Keratinocyte (primary cell): Measurements from ENCODE around the gene FLNB. TPM values are rescaled to one million over a fixed set of nuclear protein-coding genes. Genes with fewer than 3 reads are reported as not detected.

Source experiments
- DNase-seq: peaks from one replicate; pipeline ENCODE4 v3.0.0-alpha.2; 2011; ENCODE audit warnings: low read depth, missing footprints, low spot score
- FAIRE-seq: peaks from 2 replicates; lab custom pipeline; 2011; peaks lifted over from hg19 to GRCh38; lab: Jason Lieb, UNC
- H2AFZ ChIP-seq: 2 replicates; pipeline ENCODE4 v1.6.0; 2012; ENCODE audit warnings: low read length, control low read depth, inconsistent platforms; ENCODE audit not compliant: control insufficient read depth
- H3K27ac ChIP-seq: 2 replicates; pipeline ENCODE4 v1.5.1; 2011; ENCODE audit warnings: low read length; ENCODE audit not compliant: control insufficient read depth, insufficient read depth
- H3K27me3 ChIP-seq: 3 replicates; pipeline ENCODE4 v1.6.0; 2011; ENCODE audit warnings: low read length; ENCODE audit not compliant: control insufficient read depth, insufficient read depth; ENCODE audit errors: extremely low read depth
- H3K36me3 ChIP-seq, 2 experiments: 2 replicates in 1 of 2; 3 replicates in 1 of 2; pipeline ENCODE4 v1.5.1; 2011; ENCODE audit warnings: low read length in 2 of 2, mild to moderate bottlenecking in 1 of 2; ENCODE audit not compliant: control insufficient read depth in 2 of 2, insufficient read depth in 2 of 2; ENCODE audit errors: extremely low read depth in 1 of 2
- H3K4me1 ChIP-seq: 3 replicates; pipeline ENCODE4 v1.5.1; 2011; ENCODE audit warnings: low read length; ENCODE audit not compliant: control insufficient read depth, insufficient read depth; ENCODE audit errors: extremely low read depth
- H3K4me2 ChIP-seq: 3 replicates; pipeline ENCODE4 v1.6.0; 2011; ENCODE audit warnings: low read depth, low read length; ENCODE audit not compliant: control insufficient read depth, insufficient read depth; ENCODE audit errors: extremely low read depth
- H3K4me3 ChIP-seq, 3 experiments: fragments of 200-600 bp in 1 of 3; sonication (generic) in 1 of 3; 2 replicates in 2 of 3; 3 replicates in 1 of 3; pipeline ENCODE4 v1.5.1; 2011 to 2016; ENCODE audit warnings: low read length in 3 of 3, mild to moderate bottlenecking in 3 of 3, control low read depth in 2 of 3, inconsistent platforms in 1 of 3, low read depth in 1 of 3, mixed read lengths in 1 of 3, mixed run types in 1 of 3, moderate library complexity in 1 of 3; ENCODE audit not compliant: control insufficient read depth in 2 of 3, insufficient read depth in 2 of 3; ENCODE audit errors: extremely low read depth in 1 of 3
- H3K79me2 ChIP-seq: 2 replicates; pipeline ENCODE4 v1.6.0; 2012; ENCODE audit warnings: low read length; ENCODE audit not compliant: control insufficient read depth, insufficient read depth
- H3K9ac ChIP-seq: 3 replicates; pipeline ENCODE4 v1.6.0; 2011; ENCODE audit warnings: low read length; ENCODE audit not compliant: control insufficient read depth, insufficient read depth; ENCODE audit errors: extremely low read depth
- H3K9me1 ChIP-seq: 3 replicates; pipeline ENCODE4 v1.6.0; 2011; ENCODE audit warnings: low read length; ENCODE audit not compliant: control insufficient read depth, insufficient read depth; ENCODE audit errors: extremely low read depth
- H3K9me3 ChIP-seq: 2 replicates; pipeline ENCODE4 v1.5.1; 2012; ENCODE audit warnings: low read depth, low read length; ENCODE audit not compliant: control insufficient read depth
- H4K20me1 ChIP-seq: 3 replicates; pipeline ENCODE4 v1.6.0; 2011; ENCODE audit warnings: low read length; ENCODE audit not compliant: control insufficient read depth, insufficient read depth; ENCODE audit errors: extremely low read depth
- EZH2 ChIP-seq: IDR thresholded peaks from one replicate; pipeline ENCODE4 v1.6.1; 2012; ENCODE audit warnings: inconsistent platforms, mild to moderate bottlenecking, low read length, moderate library complexity
- dilution Hi-C: fragments of 300-500 bp; cut with MboI; formaldehyde crosslinking; loops from one replicate; pipeline ENCODE4 v1.7.0; 2020; ENCODE audit warnings: low sequenced_read_pairs; ENCODE audit not compliant: extremely low pct_ligation_motif_present
- polyA plus RNA-seq, 5 experiments: library from polyadenylated mRNA; depleted of rRNA in 3 of 5; stranded (reverse) in 3 of 5; stranded (forward) in 1 of 5; unstranded in 1 of 5; fragments of >200 nt; gene quantifications; 1 replicate in 1 of 5; 2 replicates in 3 of 5; 3 replicates in 1 of 5; pipeline versions ENCODE4 v1.2.1 to v1.2.3, GENCODE V29; 2011 to 2012; ENCODE audit warnings: missing spikeins in 2 of 5, low read depth in 1 of 5, low replicate concordance in 1 of 5
- TF ChIP-seq, protein P1 (sequence below), 3 experiments: IDR thresholded peaks in 1 of 3; conservative IDR thresholded peaks in 1 of 3; optimal IDR thresholded peaks in 1 of 3; 2 replicates in 2 of 3; 3 replicates in 1 of 3; pipeline versions ENCODE3 to v1.5.1; 2011; ENCODE audit warnings: low read length in 3 of 3, mild to moderate bottlenecking in 3 of 3, moderate library complexity in 2 of 3, control low read depth in 1 of 3, inconsistent platforms in 1 of 3; ENCODE audit not compliant: insufficient read depth in 2 of 3; ENCODE audit errors: extremely low read depth in 1 of 3

FLNB gene
- polyA plus RNA-seq, 1 donor (not counting 4 experiments of a cell fraction or from before 2014, with no cell fraction given): 289 TPM

GRCh38 chr3:58039601-58040000 is 31.4 kb downstream of the FLNB start:
- no peak overlapping the region for H2AFZ ChIP-seq
- H3K79me2 ChIP-seq: peaks cover 100% of the 10 kb centered on the region
- peaks cover 50% of the 10 kb centered on the region for H3K4me1 ChIP-seq
- dilution Hi-C loops: no loop called here
- no peaks in the 10 kb centered on the region for H3K27me3 ChIP-seq
- no peak overlapping the region for H3K9ac ChIP-seq
- peaks cover 92% of the 10 kb centered on the region for H4K20me1 ChIP-seq
- DNase-seq (no peak), FAIRE-seq (no peak)
- no peak overlapping the region for H3K4me3 ChIP-seq
- TF ChIP-seq, protein P1, sequence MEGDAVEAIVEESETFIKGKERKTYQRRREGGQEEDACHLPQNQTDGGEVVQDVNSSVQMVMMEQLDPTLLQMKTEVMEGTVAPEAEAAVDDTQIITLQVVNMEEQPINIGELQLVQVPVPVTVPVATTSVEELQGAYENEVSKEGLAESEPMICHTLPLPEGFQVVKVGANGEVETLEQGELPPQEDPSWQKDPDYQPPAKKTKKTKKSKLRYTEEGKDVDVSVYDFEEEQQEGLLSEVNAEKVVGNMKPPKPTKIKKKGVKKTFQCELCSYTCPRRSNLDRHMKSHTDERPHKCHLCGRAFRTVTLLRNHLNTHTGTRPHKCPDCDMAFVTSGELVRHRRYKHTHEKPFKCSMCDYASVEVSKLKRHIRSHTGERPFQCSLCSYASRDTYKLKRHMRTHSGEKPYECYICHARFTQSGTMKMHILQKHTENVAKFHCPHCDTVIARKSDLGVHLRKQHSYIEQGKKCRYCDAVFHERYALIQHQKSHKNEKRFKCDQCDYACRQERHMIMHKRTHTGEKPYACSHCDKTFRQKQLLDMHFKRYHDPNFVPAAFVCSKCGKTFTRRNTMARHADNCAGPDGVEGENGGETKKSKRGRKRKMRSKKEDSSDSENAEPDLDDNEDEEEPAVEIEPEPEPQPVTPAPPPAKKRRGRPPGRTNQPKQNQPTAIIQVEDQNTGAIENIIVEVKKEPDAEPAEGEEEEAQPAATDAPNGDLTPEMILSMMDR (optimal IDR thresholded peaks at IDR 0.05 in 1 of 3, IDR thresholded peaks at IDR 0.05 in 1 of 3, conservative IDR thresholded peaks at IDR 0.05 in 1 of 3; ENCODE audit: extremely low read depth in 1 of 3, insufficient read depth in 2 of 3, low read length in 3 of 3): no peak
- TF ChIP-seq EZH2: no peak
- peaks cover 29% of the 10 kb centered on the region for H3K9me1 ChIP-seq
- no peak overlapping the region for H3K27ac ChIP-seq
- H3K36me3 ChIP-seq: peaks cover 24 to 64% of the 10 kb centered on the region in 2 experiments
- H3K9me3 ChIP-seq: no peaks in the 10 kb centered on the region
- no peak overlapping the region for H3K4me2 ChIP-seq

DNA sequence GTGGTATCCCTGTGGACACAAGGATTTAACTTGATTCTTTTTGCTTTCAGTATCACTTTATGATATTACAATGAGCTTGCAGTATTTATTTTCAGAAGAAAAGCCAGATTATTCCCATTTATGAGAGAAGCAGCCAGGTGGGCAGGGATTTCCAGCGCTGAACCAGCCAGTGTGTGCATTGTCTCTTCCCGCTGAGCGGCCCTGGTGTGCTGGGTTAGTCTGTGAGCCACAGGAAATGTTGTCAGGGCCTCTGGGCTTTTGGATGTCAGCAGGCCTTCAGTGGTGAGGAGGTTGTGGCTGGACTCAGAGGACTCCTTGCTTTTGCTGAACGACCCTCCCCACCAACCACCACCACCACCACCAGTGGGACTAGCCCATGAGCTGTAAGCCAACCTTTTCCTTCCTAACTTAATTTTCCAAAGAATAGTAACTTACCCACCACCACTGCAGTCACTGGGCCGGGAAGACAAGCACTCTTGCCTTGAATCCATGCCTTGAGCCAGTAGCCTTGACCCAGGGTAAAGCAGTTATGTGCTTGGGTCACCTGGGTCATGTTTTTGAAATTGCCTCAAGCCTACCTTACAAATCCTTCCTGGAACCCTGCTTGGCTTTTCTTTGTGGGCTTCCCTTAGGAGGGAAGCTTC is 33.1 kb downstream of the FLNB start:
- Histone ChIP-seq H2AFZ (no peak overlapping the region), H3K36me3 (peaks cover 24 to 52% of the 10 kb centered on the region in 2 experiments), H4K20me1 (peaks cover 89% of the 10 kb centered on the region), H3K79me2 (peaks cover 100% of the 10 kb centered on the region), H3K4me1 (peaks cover 45% of the 10 kb centered on the region), H3K27me3 (no peaks in the 10 kb centered on the region), H3K27ac (no peak overlapping the region), H3K9me1 (peaks cover 21% of the 10 kb centered on the region), H3K9ac (no peak overlapping the region), H3K4me2 (peak overlapping the region; percentile 4), H3K9me3 (no peaks in the 10 kb centered on the region), H3K4me3 (no peak overlapping the region)
- FAIRE-seq (no peak), DNase-seq (no peak)
- dilution Hi-C loops: no loop called here
- TF ChIP-seq EZH2: no peak
- TF ChIP-seq, protein P1 (optimal IDR thresholded peaks at IDR 0.05 in 1 of 3, IDR thresholded peaks at IDR 0.05 in 1 of 3, conservative IDR thresholded peaks at IDR 0.05 in 1 of 3; ENCODE audit: extremely low read depth in 1 of 3, insufficient read depth in 2 of 3, low read length in 3 of 3): no peak
